HAP-1 (cell line): ENCODE data around the gene CSPG4.
A peak's percentile ranks its signal among the peaks of the same experiment; 100 is the strongest.
"Not testable (repeated sequence)": the region's sequence is repeated elsewhere in the genome, so short reads cannot be mapped to it uniquely, and the experiment has no call there.

Experiments used
- DNase-seq, 2 experiments: peaks; one replicate each; pipeline ENCODE4 v3.0.0-alpha.2; 2016 to 2020; ENCODE audit warnings: low spot score in 2 of 2
- H3K27me3 ChIP-seq: fragments of 250-450 bp; sonication (Bioruptor Pico); 2 replicates; pipeline ENCODE4 v1.5.1; 2020; ENCODE audit warnings: low read depth, mild to moderate bottlenecking, moderate library complexity
- H3K36me3 ChIP-seq: fragments of 250-450 bp; sonication (Bioruptor Pico); replicated peaks from 2 replicates; pipeline ENCODE4 v1.5.1; 2020; ENCODE audit warnings: mild to moderate bottlenecking
- H3K4me1 ChIP-seq: fragments of 250-450 bp; sonication (Bioruptor Pico); 2 replicates; pipeline ENCODE4 v1.5.1; 2020; ENCODE audit warnings: mild to moderate bottlenecking
- H3K4me3 ChIP-seq: fragments of 250-450 bp; sonication (Bioruptor Pico); 2 replicates; pipeline ENCODE4 v1.5.1; 2020; ENCODE audit warnings: mild to moderate bottlenecking, moderate library complexity
- H3K9me3 ChIP-seq: fragments of 250-450 bp; sonication (Bioruptor Pico); 2 replicates; pipeline ENCODE4 v1.5.1; 2020; ENCODE audit warnings: mild to moderate bottlenecking, moderate library complexity
- in situ Hi-C: fragments of 300-500 bp; cut with MboI; formaldehyde crosslinking; loops from 3 replicates; pipeline ENCODE4 v1.14.3; 2020; ENCODE audit warnings: low sequenced_read_pairs, inconsistent platforms, mixed read lengths

CSPG4 gene, protein sequence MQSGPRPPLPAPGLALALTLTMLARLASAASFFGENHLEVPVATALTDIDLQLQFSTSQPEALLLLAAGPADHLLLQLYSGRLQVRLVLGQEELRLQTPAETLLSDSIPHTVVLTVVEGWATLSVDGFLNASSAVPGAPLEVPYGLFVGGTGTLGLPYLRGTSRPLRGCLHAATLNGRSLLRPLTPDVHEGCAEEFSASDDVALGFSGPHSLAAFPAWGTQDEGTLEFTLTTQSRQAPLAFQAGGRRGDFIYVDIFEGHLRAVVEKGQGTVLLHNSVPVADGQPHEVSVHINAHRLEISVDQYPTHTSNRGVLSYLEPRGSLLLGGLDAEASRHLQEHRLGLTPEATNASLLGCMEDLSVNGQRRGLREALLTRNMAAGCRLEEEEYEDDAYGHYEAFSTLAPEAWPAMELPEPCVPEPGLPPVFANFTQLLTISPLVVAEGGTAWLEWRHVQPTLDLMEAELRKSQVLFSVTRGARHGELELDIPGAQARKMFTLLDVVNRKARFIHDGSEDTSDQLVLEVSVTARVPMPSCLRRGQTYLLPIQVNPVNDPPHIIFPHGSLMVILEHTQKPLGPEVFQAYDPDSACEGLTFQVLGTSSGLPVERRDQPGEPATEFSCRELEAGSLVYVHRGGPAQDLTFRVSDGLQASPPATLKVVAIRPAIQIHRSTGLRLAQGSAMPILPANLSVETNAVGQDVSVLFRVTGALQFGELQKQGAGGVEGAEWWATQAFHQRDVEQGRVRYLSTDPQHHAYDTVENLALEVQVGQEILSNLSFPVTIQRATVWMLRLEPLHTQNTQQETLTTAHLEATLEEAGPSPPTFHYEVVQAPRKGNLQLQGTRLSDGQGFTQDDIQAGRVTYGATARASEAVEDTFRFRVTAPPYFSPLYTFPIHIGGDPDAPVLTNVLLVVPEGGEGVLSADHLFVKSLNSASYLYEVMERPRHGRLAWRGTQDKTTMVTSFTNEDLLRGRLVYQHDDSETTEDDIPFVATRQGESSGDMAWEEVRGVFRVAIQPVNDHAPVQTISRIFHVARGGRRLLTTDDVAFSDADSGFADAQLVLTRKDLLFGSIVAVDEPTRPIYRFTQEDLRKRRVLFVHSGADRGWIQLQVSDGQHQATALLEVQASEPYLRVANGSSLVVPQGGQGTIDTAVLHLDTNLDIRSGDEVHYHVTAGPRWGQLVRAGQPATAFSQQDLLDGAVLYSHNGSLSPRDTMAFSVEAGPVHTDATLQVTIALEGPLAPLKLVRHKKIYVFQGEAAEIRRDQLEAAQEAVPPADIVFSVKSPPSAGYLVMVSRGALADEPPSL (N-terminal part only)

GRCh38 chr15:75712668-75713337, at the start of gene CSPG4:
CSPG4 (minus strand) TSS chr15:75712848; CDS start chr15:75712755, 93 bp downstream.
- Histone ChIP-seq H3K4me1 (peaks cover 9% of the 10 kb centered on the region), H3K36me3 (no peaks in the 10 kb centered on the region), H3K4me3 (peak within 1 kb of the TSS; percentile 30), H3K27me3 (no peaks in the 10 kb centered on the region), H3K9me3 (no peaks in the 10 kb centered on the region)
- DNase-seq = peak; percentile 64 to 80
- in situ Hi-C loops = no loop called here

DNA sequence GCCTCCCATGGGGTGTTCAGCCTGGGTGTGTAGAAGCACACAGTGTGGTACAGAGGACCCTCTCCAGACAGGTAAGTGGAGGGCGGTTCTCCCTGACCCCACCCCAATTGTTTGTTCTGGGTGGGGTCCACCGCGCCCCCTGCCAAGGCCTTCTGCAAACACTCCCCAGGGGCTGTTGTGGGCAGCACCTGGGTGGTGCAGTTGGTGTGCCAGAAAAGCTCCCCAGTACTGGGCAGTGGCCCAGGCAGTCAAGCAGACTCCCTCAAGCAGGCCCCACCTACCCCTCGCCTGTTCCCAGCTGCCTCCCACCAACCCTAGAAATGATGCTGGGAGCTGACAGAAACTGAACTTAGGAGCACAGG, 49.7 kb upstream of the CSPG4 start:
- H3K4me3 ChIP-seq, H3K4me1 ChIP-seq, in situ Hi-C loops, H3K9me3 ChIP-seq, H3K27me3 ChIP-seq, DNase-seq, H3K36me3 ChIP-seq: not testable (repeated sequence)

GRCh38 chr15:75761446-75762356, 49.1 kb upstream of the CSPG4 start:
- Histone ChIP-seq H3K4me3 (no peak overlapping the region), H3K9me3 (no peaks in the 10 kb centered on the region), H3K27me3 (no peaks in the 10 kb centered on the region), H3K36me3 (no peaks in the 10 kb centered on the region), H3K4me1 (peaks cover 10% of the 10 kb centered on the region)
- in situ Hi-C loops = no loop called here
- DNase-seq = no peak

DNA sequence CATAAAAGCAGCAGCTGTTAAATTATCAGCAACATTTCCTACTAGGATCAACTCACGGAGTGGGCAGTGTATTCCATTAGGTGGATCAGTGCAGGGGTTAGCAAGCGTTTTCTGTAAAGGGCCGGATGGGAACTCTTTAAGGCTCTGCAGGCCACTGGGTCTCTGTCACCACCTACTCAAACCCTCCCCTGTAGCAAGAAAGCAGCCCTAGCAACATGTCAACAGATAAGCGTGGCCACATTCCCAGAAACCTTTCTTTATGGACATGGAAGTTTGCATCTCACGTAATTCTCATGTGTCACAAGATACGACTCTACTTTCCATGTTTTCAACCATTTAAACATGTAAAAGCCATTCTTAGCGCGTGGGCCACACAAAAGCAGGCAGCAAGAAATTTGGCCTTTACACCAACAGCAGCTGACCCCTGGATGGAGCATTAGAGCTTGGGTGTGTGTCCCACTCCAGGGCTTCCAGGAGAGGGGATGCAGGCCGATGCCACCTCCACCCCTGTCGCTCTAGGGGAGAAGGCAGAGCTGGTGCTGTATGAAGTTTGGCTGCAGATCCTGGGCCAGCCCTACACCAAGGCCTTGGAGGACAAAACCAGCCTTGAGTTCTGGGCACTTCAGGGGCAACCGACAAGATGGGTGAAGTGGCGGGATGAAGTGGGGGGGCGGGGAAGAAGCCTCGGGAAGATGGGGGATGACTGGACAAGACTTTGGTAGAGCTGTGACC, 48.2 kb upstream of the CSPG4 start:
- in situ Hi-C loops = no loop called here
- Histone ChIP-seq H3K4me3 (no peak overlapping the region), H3K9me3 (no peaks in the 10 kb centered on the region), H3K4me1 (peaks cover 10% of the 10 kb centered on the region), H3K27me3 (no peaks in the 10 kb centered on the region), H3K36me3 (no peaks in the 10 kb centered on the region)
- DNase-seq = no peak

- H3K4me3 ChIP-seq, H3K9me3 ChIP-seq, DNase-seq, H3K36me3 ChIP-seq, in situ Hi-C loops, H3K27me3 ChIP-seq, H3K4me1 ChIP-seq: not testable (repeated sequence)
These were observed 47.5 kb upstream of the CSPG4 start for GRCh38 chr15:75760131-75760520.

DNA sequence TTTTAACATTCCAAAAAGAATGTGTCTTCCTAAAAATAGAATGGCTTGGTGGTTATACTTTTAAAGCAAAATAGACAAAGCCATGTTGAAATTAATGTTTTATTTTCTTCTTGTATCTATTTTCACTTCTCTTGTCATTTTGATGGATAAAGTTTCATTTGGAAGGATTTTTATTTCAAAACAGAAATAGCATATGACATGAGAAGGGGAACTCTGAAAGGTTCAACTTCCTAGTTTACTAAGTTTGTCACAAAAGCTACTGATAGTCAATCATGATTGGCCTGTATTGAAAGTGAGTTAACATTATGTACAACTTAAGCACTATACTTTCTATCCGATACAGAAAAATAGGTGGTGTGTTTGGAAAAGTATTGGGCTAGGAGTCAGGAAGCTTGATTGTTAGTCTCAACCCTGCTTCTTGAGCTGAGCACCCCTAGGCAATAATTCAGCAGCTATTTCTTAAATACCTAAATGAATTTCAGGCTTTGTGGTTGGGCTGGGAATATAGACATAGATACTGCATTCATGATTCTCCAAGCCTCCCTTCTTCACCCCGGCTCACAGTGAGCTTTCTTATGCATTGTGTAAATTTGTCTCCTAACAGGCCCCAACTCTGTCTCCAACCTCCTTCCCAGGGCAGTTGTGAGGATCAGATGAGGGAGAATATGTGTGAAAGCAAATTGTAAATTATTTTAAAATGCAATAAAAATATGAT, 46.9 kb upstream of the CSPG4 start:
- Histone ChIP-seq H3K36me3 (no peaks in the 10 kb centered on the region), H3K4me3 (no peak overlapping the region), H3K27me3 (no peaks in the 10 kb centered on the region), H3K4me1 (peaks cover 10% of the 10 kb centered on the region), H3K9me3 (no peaks in the 10 kb centered on the region)
- no peak for DNase-seq
- in situ Hi-C loops = no loop called here

- H3K9me3 ChIP-seq = no peaks in the 10 kb centered on the region
- in situ Hi-C loops = no loop called here
- peaks cover 10% of the 10 kb centered on the region for H3K4me1 ChIP-seq
- DNase-seq = peak; percentile 99 to 100
- H3K4me3 ChIP-seq = peak overlapping the region; percentile 46
- H3K36me3 ChIP-seq = no peaks in the 10 kb centered on the region
- no peaks in the 10 kb centered on the region for H3K27me3 ChIP-seq
These were observed 45.6 kb upstream of the CSPG4 start for GRCh38 chr15:75758071-75758872.

DNA sequence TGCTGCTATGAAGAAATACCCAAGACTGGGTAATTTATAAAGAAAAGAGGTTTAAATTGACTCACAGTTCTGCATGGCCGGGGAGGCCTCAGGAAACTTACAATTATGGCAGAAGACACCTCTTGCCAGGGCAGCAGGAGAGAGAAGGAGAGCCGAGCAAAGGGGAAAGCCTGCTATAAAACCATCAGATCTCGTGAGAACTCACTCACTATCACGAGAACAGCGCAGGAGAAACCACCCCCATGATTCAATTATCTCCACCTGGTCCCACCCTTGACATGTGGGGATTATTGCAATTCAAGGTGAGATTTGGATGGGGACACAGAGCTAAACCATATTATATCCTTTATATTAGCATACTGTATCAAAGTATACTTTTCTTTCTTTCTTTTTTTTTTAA, 42.2 kb upstream of the CSPG4 start:
- H3K9me3 ChIP-seq, in situ Hi-C loops, H3K4me1 ChIP-seq, H3K36me3 ChIP-seq, DNase-seq, H3K4me3 ChIP-seq, H3K27me3 ChIP-seq: not testable (repeated sequence)

DNA sequence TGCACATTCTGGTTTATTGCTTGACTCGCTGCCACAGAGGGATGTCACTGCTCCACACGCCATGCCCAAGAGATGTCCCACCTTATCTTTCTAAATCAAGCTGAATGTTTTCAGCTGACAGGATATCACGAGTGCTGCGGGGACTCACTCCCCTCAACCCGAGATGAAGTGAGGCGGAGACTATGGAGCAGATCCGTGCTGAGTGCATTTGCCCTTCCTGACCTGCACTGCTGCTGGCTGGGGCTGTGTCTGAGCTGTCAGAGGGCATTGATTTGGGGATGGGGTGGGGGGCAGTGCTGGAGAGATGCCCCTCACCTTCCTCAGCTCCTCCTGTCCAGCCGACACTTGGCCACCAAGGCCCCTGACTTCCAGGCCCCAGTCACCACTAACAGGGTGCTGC, 40.5 kb upstream of the CSPG4 start:
- Histone ChIP-seq H3K9me3 (no peaks in the 10 kb centered on the region), H3K4me1 (peaks cover 4% of the 10 kb centered on the region; the same call in 1 of the 2 replicates), H3K27me3 (no peaks in the 10 kb centered on the region), H3K4me3 (no peak overlapping the region), H3K36me3 (no peaks in the 10 kb centered on the region)
- no peak for DNase-seq
- in situ Hi-C loops = no loop called here

DNA sequence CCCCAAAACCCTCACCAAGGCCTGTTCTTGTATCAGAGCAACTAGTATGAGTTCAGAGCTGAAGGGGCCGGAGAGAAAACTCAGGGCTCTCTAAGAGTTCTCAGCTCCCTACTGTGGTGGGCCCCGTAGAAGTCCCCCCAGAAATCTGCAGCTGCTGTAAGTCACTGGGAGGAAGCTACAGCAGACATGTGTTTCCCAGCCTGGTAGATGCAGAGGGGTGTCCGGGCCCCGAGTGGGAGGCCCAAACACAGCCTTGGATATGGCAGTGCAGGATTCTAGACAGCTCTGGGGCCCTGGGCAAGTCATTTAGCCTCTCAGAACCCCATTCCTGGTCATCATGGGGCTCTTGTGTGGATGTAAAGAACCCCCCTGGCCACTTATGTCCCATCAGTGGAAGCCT, 39.2 kb upstream of the CSPG4 start:
- in situ Hi-C loops = no loop called here
- Histone ChIP-seq H3K4me3 (no peak overlapping the region), H3K36me3 (no peaks in the 10 kb centered on the region), H3K27me3 (no peaks in the 10 kb centered on the region), H3K4me1 (no peaks in the 10 kb centered on the region), H3K9me3 (no peaks in the 10 kb centered on the region)
- DNase-seq = no peak
